K562 treated with DMSO at 1 percent for 12 hours (cell line): ENCODE results near the gene FZD10. TPM values are rescaled to one million over a fixed set of nuclear protein-coding genes. Genes with fewer than 3 reads are reported as not detected.

Experiments
- total RNA-seq: library from RNA; unstranded; fragments of 300-600 nt; gene quantifications from 2 replicates; pipeline ENCODE4 v1.2.3, GENCODE V29; 2022; ENCODE audit not compliant: insufficient read depth

The FZD10 gene, protein sequence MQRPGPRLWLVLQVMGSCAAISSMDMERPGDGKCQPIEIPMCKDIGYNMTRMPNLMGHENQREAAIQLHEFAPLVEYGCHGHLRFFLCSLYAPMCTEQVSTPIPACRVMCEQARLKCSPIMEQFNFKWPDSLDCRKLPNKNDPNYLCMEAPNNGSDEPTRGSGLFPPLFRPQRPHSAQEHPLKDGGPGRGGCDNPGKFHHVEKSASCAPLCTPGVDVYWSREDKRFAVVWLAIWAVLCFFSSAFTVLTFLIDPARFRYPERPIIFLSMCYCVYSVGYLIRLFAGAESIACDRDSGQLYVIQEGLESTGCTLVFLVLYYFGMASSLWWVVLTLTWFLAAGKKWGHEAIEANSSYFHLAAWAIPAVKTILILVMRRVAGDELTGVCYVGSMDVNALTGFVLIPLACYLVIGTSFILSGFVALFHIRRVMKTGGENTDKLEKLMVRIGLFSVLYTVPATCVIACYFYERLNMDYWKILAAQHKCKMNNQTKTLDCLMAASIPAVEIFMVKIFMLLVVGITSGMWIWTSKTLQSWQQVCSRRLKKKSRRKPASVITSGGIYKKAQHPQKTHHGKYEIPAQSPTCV
- not detected in 2 replicates for total RNA-seq

DNA sequence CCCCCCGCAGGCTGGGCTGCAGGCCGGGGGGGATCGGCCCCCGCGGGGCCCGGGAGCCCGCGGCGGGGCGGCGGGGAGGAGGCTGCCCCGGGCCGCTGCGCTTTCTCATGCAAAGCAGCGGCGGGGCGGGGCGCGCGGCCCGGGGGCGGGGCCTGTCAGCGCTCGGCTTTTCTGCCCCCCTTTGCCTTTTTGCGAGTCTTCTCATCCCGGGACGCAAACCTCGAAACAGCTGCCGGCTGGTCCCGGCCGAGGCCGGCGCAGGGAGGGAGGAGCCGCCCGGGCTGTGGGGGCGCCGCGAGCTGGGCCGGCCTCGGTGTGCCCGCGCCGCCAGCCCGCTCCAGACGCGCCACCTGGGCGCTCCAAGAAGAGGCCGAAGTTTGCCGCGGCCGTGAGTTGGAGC lies at the start of gene FZD10:
TSS of gene FZD10 (plus strand) at position 198 of the 400 bp plus-strand sequence. CDS start 479 bp downstream, outside the sequence.

Other genes starting within 250 kb of the FZD10 start
- not detected in 2 replicates for gene PIWIL1, start 175.4 kb downstream of the FZD10 start, total RNA-seq